ENCODE results near the gene CDC14B.

GRCh38 chr9:96502539-96503373 is 116.9 kb downstream of the CDC14B start:
- TF ChIP-seq CTCF (IDR thresholded peaks at IDR 0.05; ENCODE audit: borderline replicate concordance, extremely low read depth, low read length, poor library complexity, severe bottlenecking) (no peak), EZH2 (IDR thresholded peaks at IDR 0.05; ENCODE audit: borderline replicate concordance, low read depth, low read length, severe bottlenecking) (no peak)
